ENCODE measurements around the gene UBE2M.

UBE2M gene

GRCh38 chr19:58551577-58552471 is 6.6 kb downstream of the UBE2M start:
- Histone ChIP-seq H3K4me3 (no peak overlapping the region), H3K27ac (no peak overlapping the region)
- TF ChIP-seq CTCF (IDR thresholded peaks at IDR 0.05) = no peak
- DNase-seq (ENCODE audit: low spot score) = no peak

- DNase-seq (ENCODE audit: low spot score) = no peak
- Histone ChIP-seq H3K27ac (no peak overlapping the region), H3K4me3 (no peak overlapping the region)
- TF ChIP-seq CTCF (IDR thresholded peaks at IDR 0.05) = no peak
Observed at GRCh38 chr19:58551123-58551497, 7.3 kb downstream of the UBE2M start.

GRCh38 chr19:58550362-58551122 is 7.9 kb downstream of the UBE2M start:
- Histone ChIP-seq H3K27ac (no peak overlapping the region), H3K4me3 (no peak overlapping the region)
- no peak for TF ChIP-seq CTCF (IDR thresholded peaks at IDR 0.05)
- DNase-seq (ENCODE audit: low spot score) = peak; percentile 70

GRCh38 chr19:58549664-58550361 is 8.6 kb downstream of the UBE2M start:
- TF ChIP-seq CTCF (IDR thresholded peaks at IDR 0.05) = no peak
- Histone ChIP-seq H3K4me3 (no peak overlapping the region), H3K27ac (no peak overlapping the region)
- no peak for DNase-seq (ENCODE audit: low spot score)

- no peak for DNase-seq (ENCODE audit: low spot score)
- no peak overlapping the region for H3K4me3 ChIP-seq
- H3K27ac ChIP-seq = no peak overlapping the region
- no peak for TF ChIP-seq CTCF (IDR thresholded peaks at IDR 0.05)
Observed at GRCh38 chr19:58548859-58549663, 9.3 kb downstream of the UBE2M start.

All from coronary artery (tissue), 2 donors.